Measurements from ENCODE around the gene C3orf18. TPM values are rescaled to one million over a fixed set of nuclear protein-coding genes. Genes with fewer than 3 reads are reported as not detected.
A peak's percentile ranks its signal among the peaks of the same experiment; 100 is the strongest.

The C3orf18 gene
- total RNA-seq, 1 donor from 2014 or later = 18.6 TPM

GRCh38 chr3:50581459-50581842 lies 13.9 kb upstream of the C3orf18 start:
- no peak for DNase-seq (ENCODE audit: low read depth)

- DNase-seq (ENCODE audit: low read depth) = no peak
Observed at GRCh38 chr3:50580683-50581458, 13.3 kb upstream of the C3orf18 start.

- DNase-seq (ENCODE audit: low read depth) = no peak
Observed at GRCh38 chr3:50577348-50577747, 9.8 kb upstream of the C3orf18 start.

- DNase-seq (ENCODE audit: low read depth) = no peak
Observed at GRCh38 chr3:50575372-50575771, 7.8 kb upstream of the C3orf18 start.

- no peak for DNase-seq (ENCODE audit: low read depth)
Observed at GRCh38 chr3:50574444-50574831, 6.9 kb upstream of the C3orf18 start.

GRCh38 chr3:50573566-50574443 lies 6.3 kb upstream of the C3orf18 start:
- no peak for DNase-seq (ENCODE audit: low read depth)

GRCh38 chr3:50572801-50573371 lies 5.3 kb upstream of the C3orf18 start:
- DNase-seq (ENCODE audit: low read depth) = no peak

GRCh38 chr3:50572158-50572557 lies 4.6 kb upstream of the C3orf18 start:
- peak; percentile 78 for DNase-seq (ENCODE audit: low read depth)

- DNase-seq (ENCODE audit: low read depth) = no peak
Observed at GRCh38 chr3:50571486-50571885, 3.9 kb upstream of the C3orf18 start.

GRCh38 chr3:50570508-50571279 lies 3.1 kb upstream of the C3orf18 start:
- no peak for DNase-seq (ENCODE audit: low read depth)

- DNase-seq (ENCODE audit: low read depth) = peak; percentile 97
Observed at GRCh38 chr3:50568947-50569749, 1.6 kb upstream of the C3orf18 start, which contains the start of gene HEMK1. TSS of gene HEMK1 (plus strand) at chr3:50569522. CDS start at chr3:50571105, 1,583 bp downstream.

GRCh38 chr3:50567011-50567385 lies 549 bp downstream of the C3orf18 start:
- DNase-seq (ENCODE audit: low read depth) = no peak

GRCh38 chr3:50564321-50564720 lies 3.2 kb downstream of the C3orf18 start:
- DNase-seq (ENCODE audit: low read depth) = peak; percentile 70

GRCh38 chr3:50563867-50564266 lies 3.7 kb downstream of the C3orf18 start:
- no peak for DNase-seq (ENCODE audit: low read depth)

- DNase-seq (ENCODE audit: low read depth) = peak; percentile 31
Observed at GRCh38 chr3:50562861-50563260, 4.7 kb downstream of the C3orf18 start.

- DNase-seq (ENCODE audit: low read depth) = no peak
Observed at GRCh38 chr3:50559702-50560101, 7.8 kb downstream of the C3orf18 start.

GRCh38 chr3:50557915-50558314 lies 9.6 kb downstream of the C3orf18 start:
- DNase-seq (ENCODE audit: low read depth) = no peak

GRCh38 chr3:50557106-50557505 lies 10.4 kb downstream of the C3orf18 start:
- no peak for DNase-seq (ENCODE audit: low read depth)

GRCh38 chr3:50554553-50554952 lies 13.0 kb downstream of the C3orf18 start:
- no peak for DNase-seq (ENCODE audit: low read depth)

GRCh38 chr3:50552598-50552997 lies 14.9 kb downstream of the C3orf18 start:
- DNase-seq (ENCODE audit: low read depth) = no peak
